Testis (tissue), 3 donors: ENCODE measurements around the gene PSENEN. TPM values are rescaled to one million over a fixed set of nuclear protein-coding genes. Genes with fewer than 3 reads are reported as not detected.

Experiments
- DNase-seq: peaks from one replicate; pipeline ENCODE4 v3.0.0-alpha.2; 2019
- H3K27ac ChIP-seq, 2 donors: fragments of 200-600 bp; sonication (generic); one replicate each; pipeline ENCODE4 v1.5.1; 2019
- H3K27me3 ChIP-seq: fragments of 200-600 bp; sonication (generic); one replicate; pipeline ENCODE4 v1.5.1; 2019
- H3K36me3 ChIP-seq: fragments of 200-600 bp; sonication (generic); one replicate; pipeline ENCODE4 v1.5.1; 2017; ENCODE audit warnings: low read depth; ENCODE audit errors: missing control alignments
- H3K4me1 ChIP-seq: fragments of 200-600 bp; sonication (generic); one replicate; pipeline ENCODE4 v1.5.1; 2019
- H3K4me3 ChIP-seq, 2 donors: fragments of 200-600 bp; sonication (generic); one replicate each; pipeline ENCODE4 v1.5.1; 2017 to 2019
- H3K9me3 ChIP-seq: fragments of 200-600 bp; sonication (generic); one replicate; pipeline ENCODE4 v1.5.1; 2017
- POLR2A ChIP-seq: fragments of 450-650 bp; IDR thresholded peaks from one replicate; pipeline ENCODE4 v1.6.1; 2017; ENCODE audit warnings: antibody characterized with exemption, mild to moderate bottlenecking, moderate library complexity
- WGBS, 2 donors: methylation state at CpG; one replicate each; pipeline ENCODE4 v1.1.5; 2018; 5-methylcytosine and 5-hydroxymethylcytosine counted together
- intact Hi-C: fragments of 100-400 bp; cut with DNase I; formaldehyde crosslinking; loops from one replicate; pipeline ENCODE4 v1.15.1; 2023; ENCODE audit warnings: low total_unique reads
- polyA plus RNA-seq: library from polyadenylated mRNA; stranded (reverse); fragments of 350-450 nt; fragmentation: Illumina TruSeq; extraction: RNeasy Lipid Tissue Mini Kit (QIAGEN cat#74804); gene quantifications from one replicate; pipeline ENCODE4 v1.2.3, GENCODE V29; 2014; ENCODE audit warnings: low read depth, low replicate concordance; ENCODE audit not compliant: insufficient read depth
- total RNA-seq, 2 donors: library from RNA; depleted of rRNA; stranded (reverse); fragments of >200 nt; gene quantifications; one replicate each; pipeline ENCODE4 v1.2.3, GENCODE V29; 2016
- TF ChIP-seq, protein P1 (sequence below), 3 experiments: fragments of 450-650 bp in 2 of 3; fragments of 200-600 bp in 1 of 3; sonication (generic) in 1 of 3; IDR thresholded peaks; one replicate each; pipeline ENCODE4 v1.5.1; 2016 to 2019; ENCODE audit warnings: antibody characterized with exemption in 3 of 3, mild to moderate bottlenecking in 2 of 3, moderate library complexity in 1 of 3

The PSENEN gene
- total and polyA plus RNA-seq, 3 donors from 2014 or later, result 100 to 303 (median 121) TPM

DNA sequence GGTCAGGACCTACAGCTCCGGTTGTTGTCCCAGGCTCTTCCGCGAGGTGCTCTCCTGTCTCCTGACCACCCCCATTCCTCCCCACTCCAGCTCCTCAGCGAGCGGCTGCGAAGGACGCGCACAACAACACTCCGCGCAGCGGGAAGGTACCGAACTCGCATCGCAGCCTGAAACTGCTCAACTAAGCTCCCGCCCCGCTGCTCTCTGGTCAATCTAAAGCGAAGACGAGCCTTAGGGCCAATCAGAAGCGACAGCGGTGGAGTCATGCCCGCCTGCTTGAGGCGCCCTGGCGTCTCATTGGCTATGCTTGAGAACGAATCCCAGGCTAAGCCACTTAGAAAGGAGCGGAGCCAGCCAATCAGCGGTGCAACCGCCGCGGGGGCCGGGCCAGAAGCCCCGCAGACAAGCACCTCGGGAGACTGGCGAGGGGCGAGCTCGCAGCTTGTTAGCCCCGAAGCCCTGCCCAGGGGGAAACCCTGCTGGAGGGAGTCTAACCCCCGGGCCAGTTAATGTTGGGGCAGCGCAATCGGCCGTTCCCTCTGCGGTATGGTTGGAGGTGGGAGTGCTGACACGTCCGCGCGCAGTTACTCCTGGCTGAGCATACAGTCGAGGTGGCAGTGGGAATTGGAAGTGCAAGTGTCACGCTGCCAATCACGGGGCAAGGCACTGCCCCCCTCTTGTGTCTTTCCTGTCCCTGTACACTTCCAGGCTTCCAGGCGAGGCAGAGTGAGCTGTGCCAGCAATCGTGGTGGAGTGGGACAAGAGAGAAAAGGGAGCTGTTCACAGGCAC lies 43.0 kb upstream of the PSENEN start:
- Histone ChIP-seq H3K4me1 (peaks cover 5% of the 10 kb centered on the region), H3K36me3 (no peaks in the 10 kb centered on the region), H3K4me3 (peak overlapping the region; percentile 27 to 47), H3K9me3 (no peaks in the 10 kb centered on the region), H3K27me3 (no peaks in the 10 kb centered on the region), H3K27ac (no peak overlapping the region)
- DNase-seq, result peak; percentile 99
- no peak for TF ChIP-seq POLR2A
- WGBS, 2 donors, result 0% methylated on average over 29 to 49 of the region's 50 CpGs
- intact Hi-C loops, result no loop called here

DNA sequence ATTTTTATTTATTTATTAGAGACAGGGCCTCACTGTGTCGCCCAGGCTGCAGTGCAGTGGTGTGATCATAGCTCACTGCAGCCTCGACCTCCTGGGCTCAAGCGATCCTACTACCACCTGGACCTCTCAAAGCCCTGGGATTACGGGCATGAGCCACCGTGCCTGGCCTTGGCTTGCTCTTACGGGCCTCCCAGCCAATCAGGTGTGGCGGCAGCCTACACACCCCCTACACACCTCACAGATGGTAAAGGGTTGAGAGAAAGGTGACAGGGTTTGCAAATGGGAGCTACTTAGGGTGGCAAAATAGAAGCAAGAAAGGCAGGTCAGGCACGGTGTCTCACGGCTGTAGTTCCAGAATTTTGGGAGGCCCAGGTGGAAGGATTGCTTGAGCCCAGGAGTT lies 42.1 kb upstream of the PSENEN start:
- no peaks in the 10 kb centered on the region for H3K36me3 ChIP-seq
- WGBS, 2 donors, result 21 to 49% methylated on average over 9 of the region's 9 CpGs

DNA sequence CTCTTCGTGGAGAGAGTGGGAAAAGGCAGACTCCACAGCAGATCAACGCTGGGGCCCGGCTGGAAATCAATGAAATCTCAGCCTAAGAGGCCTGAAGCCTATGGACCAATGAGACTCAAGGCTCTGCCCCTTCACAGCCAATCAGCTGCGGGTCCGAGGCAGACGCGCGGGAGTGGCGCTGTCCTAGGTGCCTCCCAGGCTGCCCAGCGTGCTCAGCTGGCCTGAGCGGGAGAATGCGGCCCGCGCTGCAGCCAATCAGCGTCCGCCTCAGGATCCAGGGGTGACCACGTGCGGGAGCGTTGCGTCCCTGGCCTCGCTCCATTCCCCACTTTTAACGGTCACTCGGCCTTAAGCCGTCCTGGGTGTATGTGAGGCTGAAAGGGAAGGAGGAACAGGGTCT lies 41.2 kb upstream of the PSENEN start, which contains the start of gene ZBTB32:
ZBTB32 (plus strand) TSS at position 341 of the 400 bp plus-strand sequence. CDS start 10,069 bp downstream, outside the sequence.
- Histone ChIP-seq H3K4me3 (peak within 1 kb of the TSS in 1 of 2 donors; percentile 5), H3K27ac (no peak within 1 kb of the TSS), H3K27me3 (no peaks in the 10 kb centered on the region), H3K36me3 (no peaks in the 10 kb centered on the region), H3K4me1 (peaks cover 5% of the 10 kb centered on the region), H3K9me3 (no peaks in the 10 kb centered on the region)
- intact Hi-C loops, result no loop called here
- TF ChIP-seq, protein P1, sequence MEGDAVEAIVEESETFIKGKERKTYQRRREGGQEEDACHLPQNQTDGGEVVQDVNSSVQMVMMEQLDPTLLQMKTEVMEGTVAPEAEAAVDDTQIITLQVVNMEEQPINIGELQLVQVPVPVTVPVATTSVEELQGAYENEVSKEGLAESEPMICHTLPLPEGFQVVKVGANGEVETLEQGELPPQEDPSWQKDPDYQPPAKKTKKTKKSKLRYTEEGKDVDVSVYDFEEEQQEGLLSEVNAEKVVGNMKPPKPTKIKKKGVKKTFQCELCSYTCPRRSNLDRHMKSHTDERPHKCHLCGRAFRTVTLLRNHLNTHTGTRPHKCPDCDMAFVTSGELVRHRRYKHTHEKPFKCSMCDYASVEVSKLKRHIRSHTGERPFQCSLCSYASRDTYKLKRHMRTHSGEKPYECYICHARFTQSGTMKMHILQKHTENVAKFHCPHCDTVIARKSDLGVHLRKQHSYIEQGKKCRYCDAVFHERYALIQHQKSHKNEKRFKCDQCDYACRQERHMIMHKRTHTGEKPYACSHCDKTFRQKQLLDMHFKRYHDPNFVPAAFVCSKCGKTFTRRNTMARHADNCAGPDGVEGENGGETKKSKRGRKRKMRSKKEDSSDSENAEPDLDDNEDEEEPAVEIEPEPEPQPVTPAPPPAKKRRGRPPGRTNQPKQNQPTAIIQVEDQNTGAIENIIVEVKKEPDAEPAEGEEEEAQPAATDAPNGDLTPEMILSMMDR (IDR thresholded peaks at IDR 0.05), result no peak
- no peak for TF ChIP-seq POLR2A
- WGBS, 2 donors, result 20 to 30% methylated on average over 8 to 24 of the region's 24 CpGs
- DNase-seq, result peak; percentile 79

More for the DNA sequence above, 42.1 kb upstream of the PSENEN start:
- no peak overlapping the region for H3K27ac ChIP-seq
- DNase-seq, result no peak
- intact Hi-C loops, result no loop called here
- H3K9me3 ChIP-seq, result no peaks in the 10 kb centered on the region
- H3K4me1 ChIP-seq, result peaks cover 5% of the 10 kb centered on the region
- TF ChIP-seq, protein P1 (IDR thresholded peaks at IDR 0.05), result no peak
- no peak for TF ChIP-seq POLR2A
- no peak overlapping the region for H3K4me3 ChIP-seq
- H3K27me3 ChIP-seq, result no peaks in the 10 kb centered on the region

DNA sequence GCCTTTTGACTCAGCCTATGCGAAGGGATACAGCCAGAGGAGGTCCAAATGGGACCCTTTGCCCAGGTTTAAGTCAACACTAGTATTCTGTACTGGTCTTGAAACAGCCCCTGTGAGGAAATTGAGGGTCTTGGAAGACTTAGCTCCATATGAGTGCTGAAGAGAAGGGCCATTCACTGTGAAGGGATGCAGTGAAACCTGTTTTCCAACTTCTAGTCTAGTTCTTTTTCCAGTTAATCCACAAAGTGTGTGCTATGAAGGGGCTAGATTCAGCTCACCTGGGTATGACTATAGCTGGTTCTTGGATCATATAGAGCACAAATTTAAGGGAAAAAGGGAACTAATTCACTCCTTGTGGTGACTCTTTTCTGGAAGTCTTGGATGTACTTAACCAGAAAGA lies 37.1 kb upstream of the PSENEN start:
- WGBS, 2 donors, result 92 to 100% methylated on average over 1 of the region's 1 CpG
- H3K4me1 ChIP-seq, result no peaks in the 10 kb centered on the region
- no peaks in the 10 kb centered on the region for H3K9me3 ChIP-seq
- intact Hi-C loops, result no loop called here
- no peaks in the 10 kb centered on the region for H3K27me3 ChIP-seq
- no peak for TF ChIP-seq POLR2A
- TF ChIP-seq, protein P1 (IDR thresholded peaks at IDR 0.05), result no peak
- H3K27ac ChIP-seq, result no peak overlapping the region
- no peak overlapping the region for H3K4me3 ChIP-seq
- DNase-seq, result no peak
- H3K36me3 ChIP-seq, result no peaks in the 10 kb centered on the region

DNA sequence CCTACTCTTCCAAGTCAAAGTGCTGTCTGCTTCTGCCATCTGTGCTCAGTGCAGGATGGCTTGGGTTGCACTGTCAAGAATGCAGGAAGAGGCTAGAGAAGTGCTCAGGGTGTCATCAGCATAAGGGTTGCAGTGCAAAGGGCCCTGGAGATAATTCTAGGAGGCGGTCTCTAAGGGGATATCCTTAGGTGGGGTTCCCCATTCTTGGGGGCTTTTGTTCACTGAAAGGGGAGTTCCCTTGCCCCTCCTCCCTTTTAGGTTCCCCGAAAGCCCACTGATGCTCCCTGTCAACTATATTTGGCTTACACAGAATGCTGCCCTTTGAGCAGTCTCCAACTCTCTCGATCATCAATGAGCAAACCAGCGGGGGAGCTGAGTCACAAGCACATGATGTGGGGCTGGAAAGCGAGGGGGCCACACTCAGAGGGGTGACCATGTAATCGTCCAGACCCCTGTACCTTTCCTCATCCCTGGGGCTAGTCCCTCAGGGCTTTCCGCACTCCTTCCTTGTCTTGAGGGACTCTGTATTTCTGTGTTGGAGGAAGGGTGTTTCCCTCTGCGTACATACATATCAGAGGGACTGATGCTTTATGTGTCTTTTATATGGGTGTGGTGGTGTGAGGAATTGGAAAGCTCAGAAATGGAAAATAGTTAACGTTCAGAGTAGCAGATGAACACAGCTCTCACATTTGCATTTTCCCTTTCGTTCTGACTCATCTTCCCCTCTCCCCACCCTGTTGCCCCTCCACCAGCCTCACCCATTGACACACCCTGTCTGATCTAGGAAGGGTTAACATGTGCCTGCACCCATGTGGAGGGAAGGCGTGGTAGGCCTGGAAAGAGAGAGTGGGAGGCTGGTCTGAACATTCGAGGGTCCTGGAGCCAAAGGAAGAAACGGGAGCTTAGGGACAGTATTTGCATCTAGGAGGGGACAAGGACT lies 34.4 kb upstream of the PSENEN start:
- Histone ChIP-seq H3K4me3 (no peak overlapping the region), H3K36me3 (no peaks in the 10 kb centered on the region), H3K27ac (no peak overlapping the region), H3K9me3 (no peaks in the 10 kb centered on the region), H3K4me1 (peaks cover 7% of the 10 kb centered on the region), H3K27me3 (no peaks in the 10 kb centered on the region)
- intact Hi-C loops, result loop anchor here (10.0 kb wide), 1 partner anchor 166 kb away; the partner anchor contains the start of gene TMEM147
- DNase-seq, result no peak
- WGBS, 2 donors, result 75 to 79% methylated on average over 13 of the region's 13 CpGs
- TF ChIP-seq, protein P1 (IDR thresholded peaks at IDR 0.05), result no peak
- TF ChIP-seq POLR2A, result no peak
